GM12864 (cell line): ENCODE results near the gene RALA.
"Not testable (repeated sequence)": the region's sequence is repeated elsewhere in the genome, so short reads cannot be mapped to it uniquely, and the experiment has no call there.

Source experiments
- DNase-seq: peaks from one replicate; pipeline ENCODE4 v3.0.0-alpha.2; 2011; ENCODE audit warnings: low read depth
- H3K4me3 ChIP-seq: 2 replicates; pipeline ENCODE4 v1.5.1; 2011; ENCODE audit warnings: mild to moderate bottlenecking, low read depth, low read length, control low read depth
- CTCF ChIP-seq: IDR thresholded peaks from 2 replicates; pipeline ENCODE4 v1.5.1; 2011; ENCODE audit warnings: low read depth, mild to moderate bottlenecking, moderate library complexity, low read length, control low read depth, inconsistent platforms; ENCODE audit errors: missing control alignments

The RALA gene

DNA sequence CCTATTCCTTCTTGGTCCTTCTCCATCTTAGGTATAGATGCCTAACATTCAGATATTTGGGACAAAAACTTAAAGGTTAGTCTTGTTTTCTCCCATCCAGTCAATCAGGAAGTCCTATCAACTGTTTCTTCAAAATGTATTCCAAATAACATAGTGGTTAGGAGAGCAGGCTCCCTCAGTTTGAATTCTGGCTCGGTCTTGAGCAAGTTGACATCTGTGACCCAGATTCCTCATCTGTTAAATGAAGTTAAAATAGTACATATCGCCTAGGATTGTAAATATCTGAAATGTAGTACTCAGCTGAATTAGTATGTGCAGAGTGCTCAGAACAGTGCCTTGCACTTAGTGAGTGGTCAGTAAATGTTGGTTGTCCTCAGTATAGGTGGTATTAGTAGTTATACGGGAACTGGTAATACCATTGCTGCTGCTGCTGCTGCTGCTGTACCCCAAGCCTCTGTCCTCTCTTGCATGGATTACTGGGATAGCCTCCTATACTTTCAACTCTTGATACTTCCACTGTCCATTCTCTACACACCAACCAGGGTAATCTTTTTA lies 58.6 kb downstream of the RALA start:
- no peak overlapping the region for H3K4me3 ChIP-seq
- DNase-seq: no peak
- TF ChIP-seq CTCF: no peak

- H3K4me3 ChIP-seq: no peak overlapping the region
- no peak for TF ChIP-seq CTCF
- DNase-seq: no peak
These were observed 60.0 kb downstream of the RALA start for GRCh38 chr7:39683216-39683845.

- no peak for TF ChIP-seq CTCF
- H3K4me3 ChIP-seq: no peak overlapping the region
- no peak for DNase-seq
These were observed 63.0 kb downstream of the RALA start for GRCh38 chr7:39686261-39686924.

DNA sequence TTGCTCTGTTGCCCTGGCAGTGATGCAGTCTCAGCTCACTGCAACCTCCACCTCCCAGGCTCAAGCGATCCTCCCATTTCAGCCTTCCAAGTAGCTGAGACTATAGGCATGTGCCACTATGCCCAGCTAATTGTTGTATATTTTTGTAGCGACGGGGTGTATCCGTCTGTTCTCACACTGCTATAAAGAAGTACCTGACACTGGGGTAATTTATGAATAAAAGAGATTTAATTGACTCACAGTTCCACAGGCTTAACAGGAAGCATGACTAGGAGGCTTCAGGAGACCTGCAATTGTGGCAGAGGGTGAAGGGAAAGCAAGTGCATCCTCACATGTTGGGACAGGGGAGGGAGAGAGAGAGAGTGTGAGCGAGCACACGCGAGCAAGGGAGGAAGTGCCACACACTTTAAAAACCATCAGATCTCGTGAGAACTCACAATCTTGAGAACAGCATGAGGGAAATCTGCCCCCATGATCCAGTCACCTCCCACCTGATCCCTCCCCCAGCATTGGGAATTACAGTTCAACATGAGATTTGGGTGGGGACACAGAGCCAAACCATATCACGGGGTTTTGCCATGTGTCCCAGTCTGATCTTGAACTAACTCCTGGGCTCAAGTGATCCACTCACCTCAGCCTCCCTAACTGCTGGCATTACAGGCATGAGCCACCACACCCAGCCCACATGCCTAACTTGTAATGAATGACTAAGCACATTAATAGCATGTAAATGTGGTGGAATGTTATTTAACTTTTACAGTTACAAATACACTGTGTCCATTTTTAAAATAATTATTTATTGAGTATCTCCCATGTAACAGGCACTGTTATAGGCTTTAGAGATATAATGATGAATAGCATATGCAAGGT lies 65.5 kb downstream of the RALA start:
- no peak for DNase-seq
- TF ChIP-seq CTCF: no peak
- H3K4me3 ChIP-seq: no peak overlapping the region

DNA sequence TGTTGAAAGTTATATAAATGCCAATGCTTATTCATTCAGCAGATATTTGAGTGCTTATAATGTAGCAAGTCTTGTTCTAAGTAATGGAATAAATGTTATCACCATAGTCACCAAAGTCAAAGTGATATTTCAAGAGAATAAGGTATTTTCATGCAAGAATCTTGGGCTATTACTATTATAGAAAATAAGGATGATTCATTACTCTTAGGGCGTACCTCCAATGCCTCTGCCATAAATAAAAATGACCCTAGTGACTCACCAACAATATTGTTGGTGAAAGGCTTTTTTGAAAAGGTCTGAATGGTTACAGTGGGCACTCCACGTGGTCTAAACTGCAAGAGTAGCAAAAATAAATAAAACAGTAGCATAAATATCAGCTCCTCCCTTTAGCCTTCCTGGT lies 68.4 kb downstream of the RALA start:
- no peak for DNase-seq
- TF ChIP-seq CTCF: no peak

GRCh38 chr7:39693086-39693485 lies 69.7 kb downstream of the RALA start:
- not testable (repeated sequence) for H3K4me3 ChIP-seq, DNase-seq

More for the DNA sequence above, 68.4 kb downstream of the RALA start:
- no peak overlapping the region for H3K4me3 ChIP-seq

DNA sequence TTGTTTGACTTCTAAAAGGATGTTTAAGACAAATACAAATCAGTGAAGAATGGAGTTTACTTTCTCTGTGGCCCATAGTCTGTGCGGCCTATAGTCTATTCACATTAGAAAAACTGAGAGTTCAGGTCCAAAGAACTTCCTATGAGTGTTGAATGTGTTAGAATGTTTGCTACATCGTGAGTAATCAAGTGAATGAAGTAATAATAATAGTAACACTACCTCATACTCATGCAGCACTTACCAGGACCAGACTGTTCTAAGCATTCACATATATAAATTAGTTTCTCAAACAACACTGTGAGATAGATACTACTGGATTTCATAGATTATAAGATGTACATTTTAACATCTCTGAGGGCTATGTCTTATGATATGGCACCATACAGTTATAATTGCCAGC lies 70.4 kb downstream of the RALA start:
- no peak for TF ChIP-seq CTCF
- no peak overlapping the region for H3K4me3 ChIP-seq
- no peak for DNase-seq
